ENCODE measurements around the gene SYTL1. TPM values are rescaled to one million over a fixed set of nuclear protein-coding genes. Genes with fewer than 3 reads are reported as not detected.
A peak's percentile ranks its signal among the peaks of the same experiment; 100 is the strongest.

Gene SYTL1
- total RNA-seq, 3 donors from 2014 or later (not counting 1 experiment from before 2014, with no cell fraction given) = 244 to 312 (median 273) TPM

- Mint-ChIP-seq H3K9me3 (no peaks in the 10 kb centered on the region), H3K36me3 (no peaks in the 10 kb centered on the region)
- 85% methylated on average over 14 of the region's 14 CpGs for WGBS (ENCODE audit: insufficient coverage)
Observed at GRCh38 chr1:27299385-27300271, 42.2 kb upstream of the SYTL1 start.

GRCh38 chr1:27300341-27301051, 41.3 kb upstream of the SYTL1 start:
- H3K27ac ChIP-seq (ENCODE audit: low read length) = no peak overlapping the region
- H3K4me3 ChIP-seq (ENCODE audit: low read length) = no peak overlapping the region
- H3K36me3 Mint-ChIP-seq = no peaks in the 10 kb centered on the region
- no peaks in the 10 kb centered on the region for H3K27me3 ChIP-seq (ENCODE audit: control insufficient read depth, insufficient read depth, low read length)
- H3K9me3 Mint-ChIP-seq = no peaks in the 10 kb centered on the region
- peaks cover 18% of the 10 kb centered on the region for H3K4me1 ChIP-seq (ENCODE audit: control insufficient read depth, insufficient read depth, low read length)
- H3K27me3 Mint-ChIP-seq (ENCODE audit: low read depth in 2 of 2) = no peaks in the 10 kb centered on the region
- ATAC-seq (peak; percentile 91 to 98 (median 91)), DNase-seq (peak; percentile 77 to 94)
- intact Hi-C loops (cut with micrococcal nuclease) = loop anchor here (1.0 to 2.0 kb wide), 2 partner anchors 95 to 306 kb away; no protein-coding TSS in a partner anchor
- TF ChIP-seq CTCF (IDR thresholded peaks at IDR 0.05) = peak; percentile 91
- no peak overlapping the region for H3K27ac Mint-ChIP-seq
- no peaks in the 10 kb centered on the region for H3K9me3 ChIP-seq (ENCODE audit: control insufficient read depth, insufficient read depth, low read length)
- H3K4me1 Mint-ChIP-seq = peaks cover 6 to 7% of the 10 kb centered on the region in 2 donors
- peaks cover 86% of the 10 kb centered on the region for H3K36me3 ChIP-seq (ENCODE audit: control insufficient read depth, insufficient read depth, low read length)
- WGBS (ENCODE audit: insufficient coverage) = 24% methylated on average over 3 of the region's 5 CpGs
- H3K4me3 Mint-ChIP-seq = no peak overlapping the region

More at GRCh38 chr1:27299385-27300271, 42.2 kb upstream of the SYTL1 start:
- Histone ChIP-seq H3K27ac (ENCODE audit: low read length) (no peak overlapping the region), H3K4me1 (ENCODE audit: control insufficient read depth, insufficient read depth, low read length) (peaks cover 18% of the 10 kb centered on the region), H3K36me3 (ENCODE audit: control insufficient read depth, insufficient read depth, low read length) (peaks cover 84% of the 10 kb centered on the region), H3K4me3 (ENCODE audit: low read length) (no peak overlapping the region), H3K9me3 (ENCODE audit: control insufficient read depth, insufficient read depth, low read length) (no peaks in the 10 kb centered on the region), H3K27me3 (ENCODE audit: control insufficient read depth, insufficient read depth, low read length) (no peaks in the 10 kb centered on the region)
- ATAC-seq = no peak
- TF ChIP-seq CTCF (IDR thresholded peaks at IDR 0.05) = no peak
- no peaks in the 10 kb centered on the region for H3K27me3 Mint-ChIP-seq (ENCODE audit: low read depth in 2 of 2)
- intact Hi-C loops (cut with micrococcal nuclease) = loop anchor here (2.0 kb wide), 1 partner anchor 307 kb away; no protein-coding TSS in a partner anchor
- H3K4me1 Mint-ChIP-seq = peaks cover 6 to 7% of the 10 kb centered on the region in 2 donors
- no peak for DNase-seq
- H3K4me3 Mint-ChIP-seq = no peak overlapping the region
- H3K27ac Mint-ChIP-seq = peak overlapping the region in 1 of 2 donors; percentile 21

GRCh38 chr1:27301052-27301422, 40.8 kb upstream of the SYTL1 start:
- no peak for DNase-seq
- ATAC-seq = no peak
- Histone ChIP-seq H3K4me3 (ENCODE audit: low read length) (no peak overlapping the region), H3K36me3 (ENCODE audit: control insufficient read depth, insufficient read depth, low read length) (peaks cover 82% of the 10 kb centered on the region), H3K4me1 (ENCODE audit: control insufficient read depth, insufficient read depth, low read length) (peaks cover 18% of the 10 kb centered on the region), H3K27ac (ENCODE audit: low read length) (no peak overlapping the region), H3K9me3 (ENCODE audit: control insufficient read depth, insufficient read depth, low read length) (no peaks in the 10 kb centered on the region), H3K27me3 (ENCODE audit: control insufficient read depth, insufficient read depth, low read length) (no peaks in the 10 kb centered on the region)
- no peak overlapping the region for H3K27ac Mint-ChIP-seq
- H3K4me3 Mint-ChIP-seq = no peak overlapping the region
- H3K27me3 Mint-ChIP-seq (ENCODE audit: low read depth in 2 of 2) = no peaks in the 10 kb centered on the region
- intact Hi-C loops (cut with micrococcal nuclease) = loop anchor here (1.0 to 2.0 kb wide), 2 partner anchors 94 to 306 kb away; no protein-coding TSS in a partner anchor
- TF ChIP-seq CTCF (IDR thresholded peaks at IDR 0.05) = no peak
- peaks cover 6 to 7% of the 10 kb centered on the region in 2 donors for H3K4me1 Mint-ChIP-seq
- 84% methylated on average over 8 of the region's 8 CpGs for WGBS (ENCODE audit: insufficient coverage)
- no peaks in the 10 kb centered on the region for H3K36me3 Mint-ChIP-seq
- H3K9me3 Mint-ChIP-seq = no peaks in the 10 kb centered on the region
